Stimulated activated CD4-positive, alpha-beta T cell treated with anti-CD3 and anti-CD28 coated beads, Interleukin-12 subunit alpha, Interleukin-12 subunit beta, amount 100 ng/mL, for 24 hours (primary cell): Measurements from ENCODE around the gene SNAP47.

Experiments
- DNase-seq, 2 experiments: peaks; one replicate each; pipeline ENCODE4 v3.0.0-alpha.2; 2020; ENCODE audit warnings: low read depth in 2 of 2

Gene SNAP47

GRCh38 chr1:227731696-227732585 is 3.3 kb upstream of the SNAP47 start:
- no peak for DNase-seq

DNA sequence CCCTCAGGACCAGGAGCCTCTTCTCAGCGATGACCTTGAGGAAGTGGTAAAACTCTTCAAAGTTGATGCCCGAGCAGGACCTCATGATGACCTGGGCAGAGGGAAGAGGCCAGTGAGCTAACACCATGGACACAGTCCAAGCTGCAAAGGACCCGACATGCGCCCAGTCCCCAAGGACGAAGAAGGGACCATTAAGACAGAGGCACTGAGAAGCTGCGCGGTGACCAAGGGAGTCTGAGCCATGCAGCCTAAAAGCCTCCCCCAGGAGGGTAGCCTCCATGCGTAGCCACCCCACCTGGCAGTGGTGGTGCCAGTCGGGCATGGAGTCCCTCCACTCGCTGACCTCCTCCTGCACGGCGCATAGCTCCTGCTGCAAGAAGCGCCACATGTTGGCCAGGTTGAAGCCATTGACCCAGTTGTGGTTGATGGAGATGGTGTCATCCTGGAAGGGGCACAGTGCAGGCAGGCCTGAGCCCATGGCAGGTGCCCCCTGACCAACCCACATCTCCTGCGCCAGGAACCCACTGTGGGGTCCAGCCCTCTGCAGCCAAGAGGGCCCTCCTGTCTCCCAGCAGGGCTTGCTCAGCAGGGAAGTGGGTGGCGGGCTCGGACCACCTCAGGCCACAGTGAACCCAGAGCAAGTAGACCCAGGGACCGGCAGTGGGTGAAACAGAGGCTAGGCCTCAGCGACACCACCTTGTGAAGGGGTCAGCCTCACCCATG is 2.5 kb upstream of the SNAP47 start:
- DNase-seq = no peak

- DNase-seq = no peak
Observed at GRCh38 chr1:227733309-227733705, 1.9 kb upstream of the SNAP47 start.

- DNase-seq = no peak
Observed at GRCh38 chr1:227733751-227734545, 1.3 kb upstream of the SNAP47 start.

- no peak for DNase-seq
Observed at GRCh38 chr1:227734546-227734855, 734 bp upstream of the SNAP47 start.

- no peak for DNase-seq
Observed at GRCh38 chr1:227735539-227736285, 477 bp downstream of the SNAP47 start.

GRCh38 chr1:227736814-227737432 is 1.7 kb downstream of the SNAP47 start:
- no peak for DNase-seq

- DNase-seq = no peak
Observed at GRCh38 chr1:227738820-227739219, 3.6 kb downstream of the SNAP47 start.

- DNase-seq = no peak
Observed at GRCh38 chr1:227739636-227740035, 4.4 kb downstream of the SNAP47 start.

GRCh38 chr1:227740401-227740960 is 5.2 kb downstream of the SNAP47 start:
- DNase-seq = no peak

DNA sequence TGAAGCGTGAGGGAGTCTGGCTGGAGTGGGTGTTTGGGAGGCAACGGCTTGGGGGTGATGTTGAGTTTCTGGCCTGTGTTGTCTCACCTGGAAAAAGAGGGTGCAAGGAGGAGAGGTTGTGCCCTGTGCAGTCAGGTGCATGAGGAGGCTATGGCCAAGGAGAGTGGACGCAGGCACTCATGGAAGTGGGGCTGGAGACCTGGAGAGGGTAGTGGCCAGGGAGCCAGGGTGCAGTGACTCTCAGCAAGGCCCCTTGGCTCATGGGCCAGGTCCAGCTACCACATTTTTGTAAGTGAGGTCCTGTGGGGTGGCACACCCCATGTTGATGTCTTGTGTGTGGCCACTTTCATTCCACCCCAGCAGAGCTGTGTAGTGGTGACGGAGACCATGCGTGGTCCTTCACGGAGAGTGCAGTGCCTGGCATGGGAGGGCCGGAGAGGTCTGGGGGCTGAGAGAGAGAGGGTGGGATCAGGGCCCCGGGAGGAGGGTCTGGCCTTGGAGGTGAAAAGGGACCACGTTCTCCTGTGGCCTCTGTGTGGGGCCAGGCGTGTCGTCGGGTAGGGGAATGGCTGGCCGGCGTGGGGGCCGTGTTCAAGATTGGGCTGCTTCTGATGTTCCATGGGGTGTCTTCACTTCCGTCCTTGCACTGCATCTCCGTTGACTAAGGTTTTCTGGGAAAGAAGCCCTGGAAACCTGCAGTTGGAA is 6.1 kb downstream of the SNAP47 start:
- DNase-seq = no peak

- DNase-seq = no peak
Observed at GRCh38 chr1:227742738-227743715, 7.8 kb downstream of the SNAP47 start.

DNA sequence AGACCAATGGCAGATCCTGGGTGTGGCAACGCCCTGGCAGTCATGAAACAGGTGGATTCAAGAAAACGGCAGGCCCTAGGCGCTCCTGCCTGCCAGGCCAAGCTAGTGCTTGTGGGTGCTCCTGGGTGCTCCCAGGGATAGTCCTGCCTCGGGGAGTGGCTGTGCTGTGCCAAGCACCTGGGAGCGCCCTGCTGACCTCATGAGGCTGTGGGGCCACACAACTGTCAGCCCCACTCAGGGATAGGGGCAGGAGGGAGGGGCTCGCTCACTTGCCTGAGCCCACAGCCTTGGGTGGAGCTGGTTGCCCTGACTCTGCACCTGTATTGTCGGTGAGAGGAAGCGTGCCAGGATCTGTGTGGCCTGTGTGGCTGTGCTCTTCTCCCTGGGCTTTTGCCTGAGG is 9.4 kb downstream of the SNAP47 start:
- DNase-seq = no peak

GRCh38 chr1:227745568-227746265 is 10.5 kb downstream of the SNAP47 start:
- DNase-seq = no peak

DNA sequence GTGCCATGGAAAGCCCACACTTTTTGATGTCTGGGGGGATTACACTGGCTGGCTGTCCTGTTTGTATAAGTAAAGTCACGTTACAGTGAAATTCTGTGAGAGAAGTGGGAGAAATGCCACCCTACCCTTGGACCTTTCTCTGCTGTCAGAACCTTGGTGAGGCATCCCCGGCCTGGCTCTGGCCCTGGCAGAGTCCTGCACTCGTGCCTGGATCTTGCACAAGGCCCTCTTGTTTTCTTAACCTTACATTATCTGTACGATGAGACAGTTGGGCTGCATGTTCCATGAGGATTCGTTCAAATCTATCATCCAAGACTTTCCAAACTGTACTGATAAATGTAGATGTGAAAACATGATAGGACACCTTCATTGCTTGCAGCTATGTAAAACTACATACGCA is 11.4 kb downstream of the SNAP47 start:
- no peak for DNase-seq

GRCh38 chr1:227747382-227747781 is 12.1 kb downstream of the SNAP47 start:
- no peak for DNase-seq

- no peak for DNase-seq
Observed at GRCh38 chr1:227747948-227748495, 12.8 kb downstream of the SNAP47 start.

- no peak for DNase-seq
Observed at GRCh38 chr1:227748496-227749182, 13.4 kb downstream of the SNAP47 start.
